T1000 (cell line): ENCODE data around the gene XPO5.

Experiments used
- DNase-seq: peaks from one replicate; lab custom pipeline; 2025; ENCODE audit warnings: mixed read lengths; lab: John Stamatoyannopoulos, UW

Gene XPO5

GRCh38 chr6:43497689-43498088, 78.1 kb downstream of the XPO5 start:
- DNase-seq: no peak

- DNase-seq: no peak
Measured at GRCh38 chr6:43497129-43497396, 78.8 kb downstream of the XPO5 start.

DNA sequence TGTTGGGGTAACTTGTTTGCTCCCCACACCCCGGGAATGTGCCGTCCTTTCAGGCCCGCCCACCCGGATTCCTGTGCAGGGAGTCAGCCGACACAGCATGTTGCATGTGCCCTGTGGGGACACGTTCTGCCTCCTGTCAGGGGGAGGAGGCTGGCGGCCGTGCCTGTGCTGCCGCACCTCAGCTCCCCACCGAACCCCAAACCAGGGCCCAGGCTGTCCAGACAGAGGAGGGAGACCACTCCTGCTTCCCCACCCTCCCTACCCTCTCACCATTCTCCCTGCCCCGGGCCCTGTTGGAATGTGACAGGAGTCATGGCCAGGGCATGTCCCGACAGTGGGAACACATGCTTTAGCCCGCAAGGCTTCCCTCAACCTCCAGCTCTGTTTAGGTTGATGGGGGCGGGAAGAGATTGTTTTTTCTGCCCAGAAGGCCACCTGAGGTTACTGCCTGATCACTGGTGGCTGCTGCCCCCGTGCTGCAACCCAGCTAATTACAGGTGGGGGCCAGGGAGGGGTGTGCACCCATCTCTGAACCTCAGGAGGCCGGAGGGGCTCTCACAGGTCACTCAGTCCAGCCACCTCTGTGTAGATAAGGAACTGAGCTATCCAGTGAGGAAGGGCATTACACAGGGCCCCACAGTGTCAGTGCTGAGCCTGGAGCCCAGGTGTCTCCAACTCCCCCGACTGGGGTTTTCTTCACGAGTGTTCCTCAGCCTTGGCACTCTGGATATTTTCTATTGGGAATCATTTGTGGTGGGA, 79.3 kb downstream of the XPO5 start:
- DNase-seq: peak; percentile 55

GRCh38 chr6:43495409-43495941, 80.4 kb downstream of the XPO5 start:
- peak; percentile 41 for DNase-seq

DNA sequence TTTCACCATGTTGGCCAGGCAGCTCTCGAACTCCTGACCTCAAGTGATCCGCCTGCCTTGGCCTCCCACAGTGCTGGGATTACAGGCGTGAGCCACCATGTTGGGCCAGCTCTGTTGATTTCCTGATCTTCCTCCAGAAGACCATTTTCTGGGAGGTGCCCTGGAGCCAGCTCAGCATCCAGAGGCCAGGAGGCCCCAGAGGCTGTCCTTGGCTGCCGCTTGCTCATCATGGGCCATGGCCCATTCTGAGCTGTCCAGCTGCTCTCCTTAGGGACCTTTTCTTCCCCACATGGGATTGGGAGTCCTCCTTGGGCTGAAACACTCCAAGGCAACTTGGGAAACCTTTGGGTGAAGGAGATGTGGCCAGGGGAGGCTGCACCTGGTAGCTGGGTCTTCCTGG, 81.1 kb downstream of the XPO5 start:
- no peak for DNase-seq

- DNase-seq: no peak
Measured at GRCh38 chr6:43494321-43494720, 81.5 kb downstream of the XPO5 start.

GRCh38 chr6:43493833-43494232, 82.0 kb downstream of the XPO5 start:
- no peak for DNase-seq

DNA sequence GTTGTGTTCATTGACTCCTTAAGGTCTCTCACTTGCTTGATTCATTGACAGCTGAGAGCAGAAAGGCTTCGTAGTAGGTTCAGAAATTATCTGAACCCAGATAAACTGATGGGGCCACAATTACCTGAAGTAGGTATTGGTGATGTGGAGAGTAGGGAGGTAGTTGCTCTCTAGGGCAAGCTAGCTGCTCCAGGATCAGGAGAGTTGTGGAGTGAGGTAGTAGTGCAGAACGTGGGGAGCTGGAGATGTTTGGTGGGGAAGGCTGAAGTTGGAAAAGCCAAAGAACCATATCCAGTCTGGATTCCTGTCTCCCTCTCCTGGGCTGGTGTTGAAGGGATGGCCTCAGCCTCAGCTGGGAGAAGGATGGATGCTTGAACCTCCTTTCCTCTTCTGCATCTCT, 82.6 kb downstream of the XPO5 start:
- DNase-seq: no peak

- no peak for DNase-seq
Measured at GRCh38 chr6:43492673-43493072, 83.2 kb downstream of the XPO5 start.

DNA sequence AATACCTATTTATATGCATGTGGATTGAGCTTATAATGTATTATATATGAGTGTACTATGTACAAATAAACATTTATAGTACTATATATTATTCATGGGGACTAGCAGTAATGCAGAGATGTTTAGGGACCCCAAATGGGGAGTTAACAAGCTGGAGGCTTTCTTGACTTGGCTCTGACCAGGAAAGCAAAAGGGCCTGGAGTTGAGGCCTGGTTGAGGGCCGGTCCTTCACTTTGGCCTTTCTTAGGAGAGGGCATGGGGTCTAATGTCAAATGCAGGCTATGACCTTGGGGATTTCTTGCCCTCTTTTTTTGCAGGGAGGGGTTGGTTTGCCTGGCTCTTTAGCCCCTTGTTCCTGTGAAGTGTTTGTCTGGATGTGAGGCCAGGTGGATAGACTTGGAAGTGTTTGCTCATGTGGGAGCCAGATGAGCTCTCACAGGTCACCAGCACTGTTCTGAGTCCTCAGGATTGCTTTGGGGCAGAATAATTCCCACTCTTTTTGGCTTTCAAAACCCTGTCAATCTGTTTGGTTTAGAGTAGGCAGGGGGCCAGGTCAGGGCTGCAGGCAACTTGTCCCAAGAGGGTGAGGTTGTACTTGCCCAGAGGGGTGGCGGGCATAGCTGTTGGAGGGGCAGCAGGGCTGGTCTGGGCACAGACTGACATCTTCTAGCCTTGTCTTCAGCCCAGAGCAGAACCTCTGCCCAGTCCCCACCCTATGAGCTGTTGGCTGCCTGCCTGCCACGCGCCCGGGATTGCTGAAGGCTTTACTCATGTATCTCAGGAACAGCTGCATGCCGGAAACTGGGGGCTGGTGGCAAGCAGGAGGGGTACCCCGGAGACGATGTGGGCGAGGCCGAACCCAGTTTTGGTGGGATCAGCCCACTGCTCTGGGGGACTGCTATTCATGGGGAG, 83.8 kb downstream of the XPO5 start:
- DNase-seq: peak; percentile 20

GRCh38 chr6:43490523-43490939, 85.3 kb downstream of the XPO5 start:
- no peak for DNase-seq

GRCh38 chr6:43489277-43490072, 86.4 kb downstream of the XPO5 start:
- DNase-seq: no peak

GRCh38 chr6:43488667-43489276, 87.1 kb downstream of the XPO5 start:
- DNase-seq: no peak

DNA sequence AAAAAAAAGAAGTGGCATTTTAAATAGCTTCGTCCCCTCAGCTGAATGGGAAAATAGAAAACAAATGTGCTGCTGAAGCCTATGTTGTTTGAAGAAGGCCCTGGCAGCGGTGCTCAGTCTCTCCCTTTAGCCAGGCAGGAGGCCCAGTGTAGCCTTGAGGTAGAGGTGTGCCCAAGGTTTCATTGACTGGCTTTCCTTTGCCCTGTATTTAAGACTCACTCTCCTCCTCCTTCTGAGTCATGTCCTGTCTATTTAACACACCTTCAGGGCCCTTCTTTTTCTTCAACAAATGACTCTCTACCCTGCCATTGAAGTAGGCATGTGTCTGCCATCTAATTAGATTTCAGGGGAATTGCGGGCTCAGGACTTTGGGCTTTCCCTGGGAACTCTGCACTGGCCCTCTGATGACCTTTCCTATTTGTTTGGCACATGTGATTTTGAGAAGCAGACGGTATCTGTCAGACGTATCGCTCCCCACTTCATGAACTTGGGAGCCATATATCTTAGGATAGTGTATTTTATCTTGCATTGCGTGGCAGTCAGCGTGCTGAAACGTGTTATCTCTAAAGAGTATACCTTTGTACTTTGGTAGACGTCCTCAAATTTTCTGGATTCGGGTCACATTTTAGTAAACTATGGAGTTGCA, 94.1 kb downstream of the XPO5 start:
- no peak for DNase-seq

- DNase-seq: no peak
Measured at GRCh38 chr6:43481075-43481474, 94.8 kb downstream of the XPO5 start.

- DNase-seq: no peak
Measured at GRCh38 chr6:43478008-43478372, 97.8 kb downstream of the XPO5 start.

- peak; percentile 85 for DNase-seq
Measured at GRCh38 chr6:43477235-43478007, 98.4 kb downstream of the XPO5 start, which contains the start of gene TJAP1. TJAP1 (plus strand) TSS chr6:43477570; CDS start chr6:43499002, 21,432 bp downstream.

- DNase-seq: no peak
Measured at GRCh38 chr6:43476746-43477145, 99.1 kb downstream of the XPO5 start.

DNA sequence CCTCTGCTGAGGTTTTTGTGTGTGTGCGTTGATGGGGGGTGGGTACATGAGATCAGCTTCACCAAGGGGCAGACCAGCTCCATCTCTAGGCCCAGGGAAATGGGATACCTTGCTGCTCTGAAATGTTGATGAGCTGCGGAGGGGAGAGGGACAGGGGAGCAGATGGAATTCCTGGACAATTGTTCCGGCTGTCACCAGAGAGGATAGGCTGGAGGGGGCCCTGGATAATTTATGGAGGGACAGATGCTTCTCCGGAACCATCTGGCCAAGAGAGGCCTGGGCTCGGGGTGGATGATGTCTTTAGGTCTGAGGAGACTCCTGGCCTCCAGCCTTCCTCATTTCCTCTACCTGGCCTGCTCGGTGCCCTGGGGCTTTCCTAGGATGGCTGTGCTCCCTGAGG, 100.3 kb downstream of the XPO5 start:
- DNase-seq: no peak

- DNase-seq: no peak
Measured at GRCh38 chr6:43472515-43472914, 103.3 kb downstream of the XPO5 start.
